Measurements from ENCODE around the gene GPR83.
"Not testable (repeated sequence)": the region's sequence is repeated elsewhere in the genome, so short reads cannot be mapped to it uniquely, and the experiment has no call there.

GRCh38 chr11:94391937-94392336 is 9.3 kb downstream of the GPR83 start:
- not testable (repeated sequence) for TF ChIP-seq EP300 (IDR thresholded peaks at IDR 0.05); CTCF (IDR thresholded peaks at IDR 0.05); POLR2A (IDR thresholded peaks at IDR 0.05; ENCODE audit: low read depth)

Measured in esophagus muscularis mucosa (tissue), 4 donors.